HepG2 (cell line): ENCODE data around the gene GSPT1. TPM values are rescaled to one million over a fixed set of nuclear protein-coding genes. Genes with fewer than 3 reads are reported as not detected.

Experiments
- FIP1L1 ChIP-seq: fragments of 200-400 bp; formaldehyde crosslinking; IDR thresholded peaks from 2 replicates; pipeline ENCODE4 v1.6.1; 2018; ENCODE audit warnings: low read depth, mild to moderate bottlenecking, low read length, moderate library complexity, borderline replicate concordance; ENCODE audit not compliant: insufficient read depth
- NFKB2 ChIP-seq: sonication (generic); formaldehyde crosslinking; IDR thresholded peaks from 2 replicates; pipeline ENCODE4 v1.4.0; 2020; ENCODE audit warnings: missing genetic modification reagents, borderline replicate concordance
- SMARCE1 ChIP-seq: fragments of 450-650 bp; IDR thresholded peaks from 2 replicates; pipeline ENCODE4 v1.6.1; 2017; ENCODE audit warnings: borderline replicate concordance
- SP5 ChIP-seq: IDR thresholded peaks from 2 replicates; pipeline ENCODE4 v1.6.1; 2016; ENCODE audit warnings: low read depth, borderline replicate concordance
- TAF1 ChIP-seq: sonication (generic); formaldehyde crosslinking; IDR thresholded peaks from 2 replicates; pipeline ENCODE4 v1.4.0; 2020; ENCODE audit warnings: missing genetic modification reagents
- TBX2 ChIP-seq: sonication (generic); formaldehyde crosslinking; IDR thresholded peaks from 2 replicates; pipeline ENCODE4 v1.5.0; 2020; ENCODE audit warnings: missing genetic modification reagents, mild to moderate bottlenecking, borderline replicate concordance
- TCF7L2 ChIP-seq: IDR thresholded peaks from 2 replicates; pipeline ENCODE4 v1.6.1; 2011; ENCODE audit warnings: mild to moderate bottlenecking, low read depth, low read length, moderate library complexity
- ZNF766 ChIP-seq: sonication (generic); formaldehyde crosslinking; IDR thresholded peaks from 2 replicates; pipeline ENCODE4 v1.5.0; 2020; ENCODE audit warnings: missing genetic modification reagents, borderline replicate concordance
- polyA plus RNA-seq, 8 experiments: library from polyadenylated mRNA; depleted of rRNA in 3 of 8; stranded (reverse) in 7 of 8; unstranded in 1 of 8; fragments of >200 nt; fragmentation: Illumina TruSeq in 4 of 8; extraction: Trizol in 4 of 8; gene quantifications; 2 replicates each; pipeline versions ENCODE4 v1.2.1 to v1.2.3, GENCODE V29; 2011 to 2016; ENCODE audit warnings: low read depth in 4 of 8, missing spikeins in 1 of 8, mixed read lengths in 1 of 8; ENCODE audit not compliant: insufficient read depth in 1 of 8
- total RNA-seq, 5 experiments: library from RNA; depleted of rRNA; stranded (reverse); fragments of >200 nt; fragmentation: Illumina TruSeq; extraction: Trizol; gene quantifications; 2 replicates each; pipeline ENCODE4 v1.2.3, GENCODE V29; 2016; ENCODE audit warnings: low read depth in 1 of 5
- TF ChIP-seq, protein P1 (sequence below): IDR thresholded peaks from 2 replicates; pipeline ENCODE4 v1.6.1; 2016
- TF ChIP-seq, protein P2 (sequence below): sonication (generic); formaldehyde crosslinking; IDR thresholded peaks from 2 replicates; pipeline ENCODE4 v1.8.1; 2023; ENCODE audit warnings: mild to moderate bottlenecking, missing genetic modification reagents
- TF ChIP-seq, protein P3 (sequence below): sonication (generic); formaldehyde crosslinking; IDR thresholded peaks from 2 replicates; pipeline ENCODE4 v1.4.0; 2020; ENCODE audit warnings: mild to moderate bottlenecking, missing genetic modification reagents
- TF ChIP-seq, protein P4 (sequence below): sonication (generic); formaldehyde crosslinking; IDR thresholded peaks from 2 replicates; pipeline ENCODE4 v1.4.0; 2020; ENCODE audit warnings: mild to moderate bottlenecking, missing genetic modification reagents, borderline replicate concordance

GSPT1 gene
- total and polyA plus RNA-seq, 2 of the 13 experiments (the other 11 are each of a cell fraction or from before 2014, with no cell fraction given) = 120 to 316 TPM

DNA sequence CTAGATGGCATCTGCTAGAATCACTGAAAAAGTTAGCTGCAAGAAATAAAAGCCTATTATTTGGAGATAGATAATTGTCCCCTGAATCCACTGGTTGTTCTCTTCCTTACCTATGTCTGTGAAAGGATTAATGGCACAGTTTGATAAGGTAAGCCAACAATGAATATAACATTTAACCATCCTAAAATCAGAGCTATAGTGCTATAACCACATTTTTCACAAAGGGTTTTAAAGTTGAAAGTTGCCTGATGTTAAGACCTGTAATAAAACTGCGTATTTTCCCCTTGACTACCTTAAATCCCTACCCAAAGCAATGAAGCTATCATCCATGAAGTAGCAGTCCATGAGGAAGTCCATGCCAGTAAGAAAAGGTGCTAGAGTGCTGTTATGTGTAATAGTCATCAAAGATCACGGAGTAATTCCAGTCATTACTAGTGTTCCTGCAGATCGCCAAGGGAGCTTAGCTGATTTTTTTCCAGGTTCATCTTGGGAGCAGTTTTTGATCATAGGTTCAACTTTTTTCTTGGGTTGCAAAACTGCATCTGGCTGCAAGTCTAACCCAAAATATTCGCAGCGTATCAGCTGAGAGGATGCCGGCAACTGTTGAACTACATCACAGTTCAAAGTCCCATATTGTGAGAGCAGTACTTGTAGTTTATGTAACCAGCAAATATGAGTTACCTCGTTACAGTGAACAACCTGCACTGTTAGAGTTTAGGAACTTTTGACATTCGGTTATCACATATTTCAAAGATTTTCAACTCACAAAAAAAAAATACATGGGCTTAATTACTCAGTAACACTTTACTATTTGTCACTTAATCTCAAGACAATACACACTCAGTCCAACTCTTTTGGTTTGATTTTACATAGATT is 46.2 kb downstream of the GSPT1 start (continued):
- TF ChIP-seq, protein P1, sequence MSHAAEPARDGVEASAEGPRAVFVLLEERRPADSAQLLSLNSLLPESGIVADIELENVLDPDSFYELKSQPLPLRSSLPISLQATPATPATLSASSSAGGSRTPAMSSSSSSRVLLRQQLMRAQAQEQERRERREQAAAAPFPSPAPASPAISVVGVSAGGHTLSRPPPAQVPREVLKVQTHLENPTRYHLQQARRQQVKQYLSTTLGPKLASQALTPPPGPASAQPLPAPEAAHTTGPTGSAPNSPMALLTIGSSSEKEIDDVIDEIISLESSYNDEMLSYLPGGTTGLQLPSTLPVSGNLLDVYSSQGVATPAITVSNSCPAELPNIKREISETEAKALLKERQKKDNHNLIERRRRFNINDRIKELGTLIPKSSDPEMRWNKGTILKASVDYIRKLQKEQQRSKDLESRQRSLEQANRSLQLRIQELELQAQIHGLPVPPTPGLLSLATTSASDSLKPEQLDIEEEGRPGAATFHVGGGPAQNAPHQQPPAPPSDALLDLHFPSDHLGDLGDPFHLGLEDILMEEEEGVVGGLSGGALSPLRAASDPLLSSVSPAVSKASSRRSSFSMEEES = no peak
- TF ChIP-seq TCF7L2 (no peak), ZNF766 (CRISPR knock-in tag) (no peak), NFKB2 (CRISPR knock-in tag) (no peak), FIP1L1 (no peak), SMARCE1 (no peak), TBX2 (CRISPR knock-in tag) (no peak), TAF1 (CRISPR knock-in tag) (no peak), SP5 (CRISPR knock-in tag) (no peak)
- TF ChIP-seq, protein P2, sequence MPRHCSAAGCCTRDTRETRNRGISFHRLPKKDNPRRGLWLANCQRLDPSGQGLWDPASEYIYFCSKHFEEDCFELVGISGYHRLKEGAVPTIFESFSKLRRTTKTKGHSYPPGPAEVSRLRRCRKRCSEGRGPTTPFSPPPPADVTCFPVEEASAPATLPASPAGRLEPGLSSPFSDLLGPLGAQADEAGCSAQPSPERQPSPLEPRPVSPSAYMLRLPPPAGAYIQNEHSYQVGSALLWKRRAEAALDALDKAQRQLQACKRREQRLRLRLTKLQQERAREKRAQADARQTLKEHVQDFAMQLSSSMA (CRISPR knock-in tag) = no peak
- TF ChIP-seq, protein P3, sequence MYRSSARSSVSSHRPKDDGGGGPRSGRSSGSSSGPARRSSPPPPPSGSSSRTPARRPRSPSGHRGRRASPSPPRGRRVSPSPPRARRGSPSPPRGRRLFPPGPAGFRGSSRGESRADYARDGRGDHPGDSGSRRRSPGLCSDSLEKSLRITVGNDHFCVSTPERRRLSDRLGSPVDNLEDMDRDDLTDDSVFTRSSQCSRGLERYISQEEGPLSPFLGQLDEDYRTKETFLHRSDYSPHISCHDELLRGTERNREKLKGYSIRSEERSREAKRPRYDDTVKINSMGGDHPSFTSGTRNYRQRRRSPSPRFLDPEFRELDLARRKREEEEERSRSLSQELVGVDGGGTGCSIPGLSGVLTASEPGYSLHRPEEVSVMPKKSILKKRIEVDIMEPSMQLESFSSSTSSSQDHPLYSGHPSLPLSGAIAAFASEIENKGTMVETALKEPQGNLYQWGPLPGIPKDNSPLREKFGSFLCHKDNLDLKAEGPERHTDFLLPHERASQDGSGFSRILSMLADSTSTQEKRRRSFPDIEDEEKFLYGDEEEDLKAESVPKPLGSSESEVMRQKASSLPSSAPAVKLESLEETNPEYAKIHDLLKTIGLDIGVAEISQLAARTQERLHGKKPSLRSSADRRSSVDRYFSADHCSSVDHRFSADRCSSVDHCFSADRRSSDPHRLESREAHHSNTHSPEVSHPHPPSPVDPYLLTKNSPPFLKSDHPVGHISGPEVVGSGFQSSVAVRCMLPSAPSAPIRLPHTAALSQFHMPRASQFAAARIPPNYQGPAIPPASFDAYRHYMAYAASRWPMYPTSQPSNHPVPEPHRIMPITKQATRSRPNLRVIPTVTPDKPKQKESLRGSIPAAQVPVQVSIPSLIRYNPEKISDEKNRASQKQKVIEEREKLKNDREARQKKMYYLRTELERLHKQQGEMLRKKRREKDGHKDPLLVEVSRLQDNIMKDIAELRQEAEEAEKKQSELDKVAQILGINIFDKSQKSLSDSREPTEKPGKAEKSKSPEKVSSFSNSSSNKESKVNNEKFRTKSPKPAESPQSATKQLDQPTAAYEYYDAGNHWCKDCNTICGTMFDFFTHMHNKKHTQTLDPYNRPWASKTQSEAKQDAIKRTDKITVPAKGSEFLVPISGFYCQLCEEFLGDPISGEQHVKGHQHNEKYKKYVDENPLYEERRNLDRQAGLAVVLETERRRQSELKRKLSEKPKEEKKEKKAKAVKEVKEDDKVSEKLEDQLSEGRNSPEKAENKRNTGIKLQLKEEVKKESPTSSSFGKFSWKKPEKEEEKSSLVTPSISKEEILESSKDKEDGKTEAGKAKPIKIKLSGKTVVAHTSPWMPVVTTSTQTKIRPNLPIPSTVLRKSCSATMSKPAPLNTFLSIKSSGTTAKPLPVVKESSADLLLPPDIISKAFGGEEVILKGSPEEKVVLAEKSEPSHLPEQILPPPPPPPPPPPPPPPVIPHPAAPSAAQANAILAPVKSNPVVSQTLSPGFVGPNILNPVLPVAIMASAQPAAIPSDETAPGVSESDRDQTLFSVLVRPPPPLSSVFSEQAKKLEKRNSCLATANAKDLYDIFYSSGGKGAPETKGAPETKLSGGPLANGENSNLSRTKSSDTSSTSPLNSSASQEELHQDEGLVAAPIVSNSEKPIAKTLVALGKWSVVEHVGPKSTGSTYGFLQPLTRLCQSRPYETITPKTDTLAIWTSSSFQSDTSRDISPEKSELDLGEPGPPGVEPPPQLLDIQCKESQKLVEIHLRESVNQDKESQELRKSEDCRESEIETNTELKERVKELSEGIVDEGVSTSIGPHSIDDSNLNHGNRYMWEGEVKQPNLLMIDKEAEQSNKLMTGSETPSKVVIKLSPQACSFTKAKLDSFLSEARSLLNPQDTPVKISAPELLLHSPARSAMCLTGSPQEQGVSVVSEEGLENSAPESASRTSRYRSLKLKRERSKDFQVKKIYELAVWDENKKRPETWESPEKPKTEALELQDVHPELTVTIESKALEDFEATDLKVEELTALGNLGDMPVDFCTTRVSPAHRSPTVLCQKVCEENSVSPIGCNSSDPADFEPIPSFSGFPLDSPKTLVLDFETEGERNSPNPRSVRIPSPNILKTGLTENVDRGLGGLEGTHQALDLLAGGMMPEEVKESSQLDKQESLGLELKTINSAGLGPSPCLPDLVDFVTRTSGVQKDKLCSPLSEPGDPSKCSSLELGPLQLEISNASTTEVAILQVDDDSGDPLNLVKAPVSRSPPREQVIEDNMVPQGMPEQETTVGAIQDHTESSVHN (CRISPR knock-in tag) = no peak
- TF ChIP-seq, protein P4, sequence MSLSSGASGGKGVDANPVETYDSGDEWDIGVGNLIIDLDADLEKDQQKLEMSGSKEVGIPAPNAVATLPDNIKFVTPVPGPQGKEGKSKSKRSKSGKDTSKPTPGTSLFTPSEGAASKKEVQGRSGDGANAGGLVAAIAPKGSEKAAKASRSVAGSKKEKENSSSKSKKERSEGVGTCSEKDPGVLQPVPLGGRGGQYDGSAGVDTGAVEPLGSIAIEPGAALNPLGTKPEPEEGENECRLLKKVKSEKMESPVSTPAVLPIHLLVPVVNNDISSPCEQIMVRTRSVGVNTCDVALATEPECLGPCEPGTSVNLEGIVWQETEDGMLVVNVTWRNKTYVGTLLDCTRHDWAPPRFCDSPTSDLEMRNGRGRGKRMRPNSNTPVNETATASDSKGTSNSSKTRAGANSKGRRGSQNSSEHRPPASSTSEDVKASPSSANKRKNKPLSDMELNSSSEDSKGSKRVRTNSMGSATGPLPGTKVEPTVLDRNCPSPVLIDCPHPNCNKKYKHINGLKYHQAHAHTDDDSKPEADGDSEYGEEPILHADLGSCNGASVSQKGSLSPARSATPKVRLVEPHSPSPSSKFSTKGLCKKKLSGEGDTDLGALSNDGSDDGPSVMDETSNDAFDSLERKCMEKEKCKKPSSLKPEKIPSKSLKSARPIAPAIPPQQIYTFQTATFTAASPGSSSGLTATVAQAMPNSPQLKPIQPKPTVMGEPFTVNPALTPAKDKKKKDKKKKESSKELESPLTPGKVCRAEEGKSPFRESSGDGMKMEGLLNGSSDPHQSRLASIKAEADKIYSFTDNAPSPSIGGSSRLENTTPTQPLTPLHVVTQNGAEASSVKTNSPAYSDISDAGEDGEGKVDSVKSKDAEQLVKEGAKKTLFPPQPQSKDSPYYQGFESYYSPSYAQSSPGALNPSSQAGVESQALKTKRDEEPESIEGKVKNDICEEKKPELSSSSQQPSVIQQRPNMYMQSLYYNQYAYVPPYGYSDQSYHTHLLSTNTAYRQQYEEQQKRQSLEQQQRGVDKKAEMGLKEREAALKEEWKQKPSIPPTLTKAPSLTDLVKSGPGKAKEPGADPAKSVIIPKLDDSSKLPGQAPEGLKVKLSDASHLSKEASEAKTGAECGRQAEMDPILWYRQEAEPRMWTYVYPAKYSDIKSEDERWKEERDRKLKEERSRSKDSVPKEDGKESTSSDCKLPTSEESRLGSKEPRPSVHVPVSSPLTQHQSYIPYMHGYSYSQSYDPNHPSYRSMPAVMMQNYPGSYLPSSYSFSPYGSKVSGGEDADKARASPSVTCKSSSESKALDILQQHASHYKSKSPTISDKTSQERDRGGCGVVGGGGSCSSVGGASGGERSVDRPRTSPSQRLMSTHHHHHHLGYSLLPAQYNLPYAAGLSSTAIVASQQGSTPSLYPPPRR (CRISPR knock-in tag) = peak; percentile 22; the same call in 1 of the 2 replicates
